K562 (cell line): ENCODE data around the gene CGB3. TPM values are rescaled to one million over a fixed set of nuclear protein-coding genes. Genes with fewer than 3 reads are reported as not detected.
A peak's percentile ranks its signal among the peaks of the same experiment; 100 is the strongest.

ENCODE experiments used
- AFF4 ChIP-seq: sonication (generic); formaldehyde crosslinking; IDR thresholded peaks from 2 replicates; pipeline ENCODE4 v1.8.0; 2023; ENCODE audit warnings: mild to moderate bottlenecking, missing genetic modification reagents
- FOXK2 ChIP-seq, 2 experiments: fragments of 450-650 bp; IDR thresholded peaks in 1 of 2; conservative IDR thresholded peaks in 1 of 2; 2 replicates each; pipeline ENCODE4 v1.6.1; 2016; ENCODE audit warnings: low read depth in 2 of 2, mild to moderate bottlenecking in 1 of 2
- NBN ChIP-seq: fragments of 450-650 bp; IDR thresholded peaks from 2 replicates; pipeline ENCODE4 v1.6.1; 2016; ENCODE audit warnings: low read depth, mild to moderate bottlenecking
- POLR2G ChIP-seq: fragments of 200-400 bp; formaldehyde crosslinking; IDR thresholded peaks from 2 replicates; pipeline ENCODE4 v1.6.1; 2017; ENCODE audit warnings: low read depth, mild to moderate bottlenecking, antibody characterized with exemption, low read length, moderate library complexity
- RBBP5 ChIP-seq: fragments of 200-600 bp; sonication (generic); IDR thresholded peaks from 2 replicates; pipeline ENCODE4 v1.6.1; 2012; ENCODE audit warnings: borderline replicate concordance, mild to moderate bottlenecking, low read length, control low read depth, inconsistent platforms; ENCODE audit not compliant: insufficient read depth, poor library complexity, severe bottlenecking
- TSC22D4 ChIP-seq: fragments of 450-650 bp; IDR thresholded peaks from 2 replicates; pipeline ENCODE4 v1.6.1; 2016; ENCODE audit warnings: missing genetic modification characterization, missing biosample characterization, control low read depth
- ZNF699 ChIP-seq: fragments of 250-450 bp; sonication (Bioruptor Pico); IDR thresholded peaks from 2 replicates; pipeline ENCODE4 v1.8.0; 2021; ENCODE audit warnings: mild to moderate bottlenecking, moderate library complexity; ENCODE audit not compliant: insufficient replicate concordance
- polyA plus RNA-seq, 8 experiments: library from polyadenylated mRNA; depleted of rRNA in 4 of 8; stranded (reverse) in 5 of 8; unstranded in 3 of 8; fragments of >200 nt; fragmentation: Nextera tagmentation in 2 of 8; fragmentation: Illumina TruSeq in 1 of 8; extraction: Ambion mirVana in 2 of 8; extraction: Trizol in 1 of 8; gene quantifications; 2 replicates each; pipeline versions ENCODE4 v1.2.1 to v1.2.3, GENCODE V29; 2011 to 2014; ENCODE audit warnings: inconsistent platforms in 1 of 8, missing spikeins in 1 of 8
- total RNA-seq, 7 experiments: library from RNA; depleted of rRNA in 6 of 7; stranded (reverse); fragments of >200 nt in 6 of 7; fragmentation: Illumina TruSeq in 2 of 7; extraction: Trizol in 2 of 7; gene quantifications; 2 replicates each; pipeline versions ENCODE4 v1.2.1 to v1.2.3, GENCODE V29; 2011 to 2021; ENCODE audit warnings: low replicate concordance in 1 of 7
- TF ChIP-seq, protein P1 (sequence below): sonication (generic); formaldehyde crosslinking; IDR thresholded peaks from 2 replicates; pipeline ENCODE4 v1.8.1; 2023; ENCODE audit warnings: mild to moderate bottlenecking, missing genetic modification reagents

CGB3 gene
- total and polyA plus RNA-seq, 9 of the 15 experiments (the other 6 are each of a cell fraction or from before 2014, with no cell fraction given), result not detected

DNA sequence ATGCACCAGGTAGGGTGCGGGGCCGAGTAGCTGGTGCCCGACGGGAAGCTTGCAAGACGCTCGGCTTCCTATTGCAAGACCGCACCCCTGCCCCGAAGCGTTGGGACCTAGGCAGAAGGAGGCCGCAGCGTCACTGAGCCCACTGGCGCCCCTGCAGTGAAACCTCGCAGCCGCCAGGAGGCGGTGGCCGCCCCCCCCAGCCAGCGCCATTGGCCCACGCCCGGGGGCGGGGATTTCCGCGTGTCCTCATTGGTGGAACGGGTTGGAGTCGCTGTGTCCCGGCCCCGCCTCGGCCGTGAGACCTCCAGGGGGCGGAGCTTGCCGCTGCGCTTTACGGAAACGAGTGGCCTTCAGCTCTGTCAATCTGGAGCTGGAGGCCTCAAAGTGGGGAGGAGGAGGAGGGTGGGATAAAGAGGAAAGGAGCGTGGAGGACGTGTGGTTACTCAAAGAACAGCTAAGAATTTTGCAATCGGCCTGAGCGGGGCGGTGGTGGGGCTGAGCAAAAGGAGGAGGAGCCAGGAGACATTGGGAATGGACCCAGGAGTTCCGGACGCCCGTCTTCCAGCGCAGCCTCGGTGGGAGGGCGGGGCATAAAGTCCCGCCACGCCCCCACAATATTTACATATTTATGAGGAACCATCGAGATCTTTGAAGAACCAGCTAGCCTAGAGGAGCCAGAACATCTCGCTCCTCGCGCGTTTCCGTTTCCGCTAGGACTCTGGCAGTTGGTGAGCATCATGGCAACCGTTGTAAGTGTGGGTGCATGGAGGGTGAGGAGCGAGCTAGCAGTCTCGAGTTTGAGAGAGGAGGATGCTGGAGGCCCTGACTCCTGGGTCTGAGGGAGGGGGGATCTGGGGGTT lies 30.7 kb downstream of the CGB3 start, which contains the start of the genes GYS1 and RUVBL2 (continued):
- TF ChIP-seq, protein P1, sequence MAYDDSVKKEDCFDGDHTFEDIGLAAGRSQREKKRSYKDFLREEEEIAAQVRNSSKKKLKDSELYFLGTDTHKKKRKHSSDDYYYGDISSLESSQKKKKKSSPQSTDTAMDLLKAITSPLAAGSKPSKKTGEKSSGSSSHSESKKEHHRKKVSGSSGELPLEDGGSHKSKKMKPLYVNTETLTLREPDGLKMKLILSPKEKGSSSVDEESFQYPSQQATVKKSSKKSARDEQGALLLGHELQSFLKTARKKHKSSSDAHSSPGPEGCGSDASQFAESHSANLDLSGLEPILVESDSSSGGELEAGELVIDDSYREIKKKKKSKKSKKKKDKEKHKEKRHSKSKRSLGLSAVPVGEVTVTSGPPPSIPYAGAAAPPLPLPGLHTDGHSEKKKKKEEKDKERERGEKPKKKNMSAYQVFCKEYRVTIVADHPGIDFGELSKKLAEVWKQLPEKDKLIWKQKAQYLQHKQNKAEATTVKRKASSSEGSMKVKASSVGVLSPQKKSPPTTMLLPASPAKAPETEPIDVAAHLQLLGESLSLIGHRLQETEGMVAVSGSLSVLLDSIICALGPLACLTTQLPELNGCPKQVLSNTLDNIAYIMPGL, result peak; percentile 3; the same call in 1 of the 2 replicates
- TF ChIP-seq RBBP5, result peak; percentile 53
- TF ChIP-seq FOXK2 (conservative IDR thresholded peaks at IDR 0.05 in 1 of 2, IDR thresholded peaks at IDR 0.05 in 1 of 2; ENCODE audit: low read depth in 2 of 2), result peak; percentile 79 to 81
- 0 out of 2 replicates have a peak, but pooled peaks have one; percentile 19 for TF ChIP-seq AFF4 (CRISPR knock-in tag)
- TF ChIP-seq POLR2G, result peak; percentile 74
- no peak for TF ChIP-seq ZNF699
- TF ChIP-seq TSC22D4 (tag), result no peak
- TF ChIP-seq NBN, result peak; percentile 8; the same call in 1 of the 2 replicates
- TF ChIP-seq, all 486 proteins: peak for 134
